HG02763 (cell line): ENCODE results near the gene SPEM1.
A peak's percentile ranks its signal among the peaks of the same experiment; 100 is the strongest.

ENCODE experiments used
- ATAC-seq: cut with Tn5 transposase; IDR thresholded peaks from one replicate; pipeline ENCODE4 v1.9.1; 2021; ENCODE audit warnings: mild to moderate bottlenecking, moderate library complexity; ENCODE audit not compliant: unreplicated experiment

SPEM1 gene

DNA sequence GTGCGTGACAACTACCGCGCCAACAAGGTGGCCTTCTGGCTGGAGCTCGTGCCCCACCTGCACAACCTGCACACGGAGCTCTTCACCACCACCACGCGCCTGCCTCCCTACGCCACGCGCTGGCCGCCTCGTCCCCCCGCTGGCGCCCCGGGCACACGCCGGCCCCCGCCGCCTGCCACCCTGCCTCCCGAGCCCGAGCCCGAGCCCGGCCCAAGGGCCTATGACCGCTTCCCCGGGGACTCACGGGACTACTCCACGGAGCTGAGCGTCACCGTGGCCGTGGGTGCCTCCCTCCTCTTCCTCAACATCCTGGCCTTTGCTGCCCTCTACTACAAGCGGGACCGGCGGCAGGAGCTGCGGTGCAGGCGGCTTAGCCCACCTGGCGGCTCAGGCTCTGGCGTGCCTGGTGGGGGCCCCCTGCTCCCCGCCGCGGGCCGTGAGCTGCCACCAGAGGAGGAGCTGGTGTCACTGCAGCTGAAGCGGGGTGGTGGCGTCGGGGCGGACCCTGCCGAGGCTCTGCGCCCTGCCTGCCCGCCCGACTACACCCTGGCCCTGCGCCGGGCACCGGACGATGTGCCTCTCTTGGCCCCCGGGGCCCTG is 3.0 kb upstream of the SPEM1 start:
- no peak for ATAC-seq

GRCh38 chr17:7418472-7419152 is 1.5 kb upstream of the SPEM1 start:
- ATAC-seq, result no peak

DNA sequence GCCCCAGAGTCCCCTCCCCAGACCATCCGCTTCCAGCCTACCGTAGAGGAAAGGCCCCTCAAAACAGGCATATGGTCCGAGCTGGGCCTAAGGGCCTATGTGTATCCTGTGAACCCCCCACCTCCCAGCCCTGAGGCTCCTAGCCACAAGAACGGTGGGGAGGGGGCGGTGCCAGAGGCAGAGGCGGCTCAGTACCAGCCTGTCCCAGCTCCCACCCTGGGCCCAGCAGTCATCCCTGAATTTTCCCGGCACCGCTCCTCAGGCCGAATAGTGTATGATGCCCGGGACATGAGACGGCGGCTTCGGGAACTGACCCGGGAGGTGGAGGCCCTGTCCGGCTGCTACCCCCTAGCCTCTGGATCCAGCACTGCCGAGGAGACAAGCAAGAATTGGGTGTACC is 1.1 kb downstream of the SPEM1 start:
- no peak for ATAC-seq

DNA sequence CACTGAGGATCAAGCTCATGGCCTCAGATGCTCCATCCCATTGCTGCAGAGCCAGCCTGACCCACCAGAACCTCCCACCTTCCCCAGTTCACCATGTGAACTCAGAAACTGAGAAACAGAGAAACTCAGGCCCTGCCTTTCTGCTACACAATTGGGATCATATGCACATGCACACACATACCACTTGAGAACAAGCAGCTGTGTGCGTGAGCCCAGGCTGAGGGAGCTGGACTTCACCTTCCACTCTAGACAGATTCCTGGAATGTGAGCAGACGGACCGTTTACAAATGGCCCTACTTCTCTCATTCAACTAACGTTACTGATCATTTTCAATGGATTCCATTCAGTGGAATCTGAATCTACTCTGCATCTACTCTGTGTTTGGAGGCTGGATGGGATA is 3.6 kb downstream of the SPEM1 start:
- ATAC-seq, result no peak

GRCh38 chr17:7425316-7425715 is 5.2 kb downstream of the SPEM1 start, which contains the start of gene SPEM2:
Gene SPEM2, plus strand, starts transcription at chr17:7425616. Its CDS starts 73 bp downstream, at chr17:7425689.
- ATAC-seq, result no peak

DNA sequence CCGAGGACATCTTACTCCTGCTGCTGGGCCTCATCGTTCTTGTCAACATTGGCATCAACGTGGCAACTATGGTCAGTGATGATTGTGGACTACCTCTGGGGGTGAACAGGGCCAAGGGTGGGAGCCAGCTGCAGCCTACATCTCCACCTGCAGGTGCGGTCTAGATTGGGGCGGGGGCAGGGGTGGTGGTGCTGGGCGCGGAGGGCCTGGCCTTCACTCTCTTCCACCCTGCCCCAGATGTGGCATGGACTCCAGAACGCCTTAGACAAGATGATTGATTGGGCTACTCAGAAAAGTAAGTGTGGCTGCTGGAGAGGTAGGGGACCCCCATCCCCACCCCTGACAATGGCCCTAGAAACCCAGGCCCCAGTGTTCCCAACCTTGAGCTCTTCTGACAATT is 5.6 kb downstream of the SPEM1 start:
- no peak for ATAC-seq

GRCh38 chr17:7426203-7426863 is 6.2 kb downstream of the SPEM1 start:
- no peak for ATAC-seq

DNA sequence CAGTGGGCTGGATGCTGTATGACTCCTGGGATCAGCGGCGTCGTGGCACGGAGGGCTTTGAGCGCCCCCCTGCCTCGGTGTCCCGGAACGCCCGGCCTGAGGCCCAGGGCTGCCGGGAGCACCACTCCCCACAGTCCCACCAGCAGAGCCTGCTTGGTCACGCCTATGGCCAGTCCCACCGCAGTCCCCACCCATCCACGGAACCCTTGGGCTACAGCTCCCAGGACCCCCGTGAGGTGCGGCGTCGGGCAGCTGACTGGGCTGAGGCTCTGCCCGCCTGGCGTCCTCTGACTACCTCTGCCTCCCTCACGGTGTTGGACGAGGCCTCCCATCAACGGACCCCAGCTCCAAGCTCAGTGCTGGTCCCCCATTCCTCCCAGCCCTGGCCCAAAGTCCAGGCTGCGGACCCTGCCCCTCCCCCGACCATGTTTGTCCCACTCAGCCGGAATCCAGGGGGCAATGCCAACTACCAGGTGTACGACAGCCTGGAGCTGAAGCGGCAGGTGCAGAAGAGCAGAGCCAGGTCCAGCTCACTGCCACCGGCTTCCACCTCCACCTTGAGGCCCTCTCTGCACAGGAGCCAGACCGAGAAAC is 6.9 kb downstream of the SPEM1 start:
- ATAC-seq, result no peak

DNA sequence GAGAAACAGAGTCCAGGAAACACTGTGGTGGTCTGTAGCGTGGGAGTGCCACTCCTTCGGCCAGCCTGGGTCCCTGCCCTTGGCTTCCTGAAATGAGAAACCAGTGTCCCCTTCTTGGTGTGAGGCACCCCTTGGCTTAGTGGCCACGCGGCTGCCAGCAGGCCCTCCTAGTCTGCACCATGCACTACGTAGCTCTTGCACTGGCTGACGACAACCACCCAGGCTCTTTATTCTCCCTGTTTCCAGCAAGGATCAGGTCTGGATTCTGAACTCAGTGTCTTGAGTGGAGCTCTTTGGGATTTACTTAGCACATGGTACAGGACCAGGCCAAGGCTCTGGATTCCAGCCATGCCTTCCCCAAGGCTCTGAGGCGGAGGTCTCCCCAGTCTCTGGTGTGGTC is 7.4 kb downstream of the SPEM1 start:
- no peak for ATAC-seq

DNA sequence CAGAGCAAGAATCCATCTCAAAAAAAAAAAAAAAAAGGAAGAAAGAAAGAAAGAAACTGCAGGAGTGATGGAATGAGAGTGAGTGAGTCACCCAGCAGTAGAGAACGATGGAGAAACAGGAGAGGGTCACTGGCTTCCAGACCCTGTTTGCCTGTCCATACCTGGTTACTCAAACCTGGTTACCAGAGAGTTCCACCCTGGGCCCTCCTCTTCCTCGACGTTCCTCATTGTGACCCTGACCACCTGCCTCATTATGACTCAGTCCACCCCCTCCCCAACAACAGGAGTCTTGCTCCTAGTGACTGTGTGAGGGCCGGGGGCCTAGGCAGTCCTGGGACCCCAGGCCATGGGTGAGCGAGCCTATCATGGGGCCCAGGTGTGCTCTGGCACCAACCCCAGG is 8.4 kb downstream of the SPEM1 start, which contains the start of gene SPEM3:
SPEM3 (plus strand) TSS at position 301 of the 400 bp plus-strand sequence; CDS start at position 347, 46 bp downstream.
- ATAC-seq, result no peak

DNA sequence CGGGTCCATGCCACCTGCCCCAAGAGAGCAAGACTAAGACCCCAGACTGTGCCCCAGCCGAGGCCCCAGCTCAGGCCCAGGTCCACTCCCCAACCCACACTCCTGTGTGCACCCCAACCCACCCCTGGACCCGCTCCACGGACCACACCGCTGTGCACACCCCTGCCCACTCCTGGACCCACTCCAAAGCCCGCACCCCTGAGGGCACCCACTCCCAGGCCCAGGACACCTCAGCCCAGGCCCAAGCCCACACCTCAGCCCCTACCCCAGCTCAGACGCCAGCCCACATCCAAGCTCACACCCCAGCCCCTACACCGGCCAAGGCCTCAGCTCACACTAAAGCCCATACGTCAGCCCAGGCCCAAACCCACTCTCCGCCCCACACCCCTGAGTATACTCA is 9.6 kb downstream of the SPEM1 start:
- no peak for ATAC-seq

GRCh38 chr17:7431231-7431630 is 11.1 kb downstream of the SPEM1 start:
- ATAC-seq, result no peak

GRCh38 chr17:7432296-7432695 is 12.2 kb downstream of the SPEM1 start:
- ATAC-seq, result no peak

DNA sequence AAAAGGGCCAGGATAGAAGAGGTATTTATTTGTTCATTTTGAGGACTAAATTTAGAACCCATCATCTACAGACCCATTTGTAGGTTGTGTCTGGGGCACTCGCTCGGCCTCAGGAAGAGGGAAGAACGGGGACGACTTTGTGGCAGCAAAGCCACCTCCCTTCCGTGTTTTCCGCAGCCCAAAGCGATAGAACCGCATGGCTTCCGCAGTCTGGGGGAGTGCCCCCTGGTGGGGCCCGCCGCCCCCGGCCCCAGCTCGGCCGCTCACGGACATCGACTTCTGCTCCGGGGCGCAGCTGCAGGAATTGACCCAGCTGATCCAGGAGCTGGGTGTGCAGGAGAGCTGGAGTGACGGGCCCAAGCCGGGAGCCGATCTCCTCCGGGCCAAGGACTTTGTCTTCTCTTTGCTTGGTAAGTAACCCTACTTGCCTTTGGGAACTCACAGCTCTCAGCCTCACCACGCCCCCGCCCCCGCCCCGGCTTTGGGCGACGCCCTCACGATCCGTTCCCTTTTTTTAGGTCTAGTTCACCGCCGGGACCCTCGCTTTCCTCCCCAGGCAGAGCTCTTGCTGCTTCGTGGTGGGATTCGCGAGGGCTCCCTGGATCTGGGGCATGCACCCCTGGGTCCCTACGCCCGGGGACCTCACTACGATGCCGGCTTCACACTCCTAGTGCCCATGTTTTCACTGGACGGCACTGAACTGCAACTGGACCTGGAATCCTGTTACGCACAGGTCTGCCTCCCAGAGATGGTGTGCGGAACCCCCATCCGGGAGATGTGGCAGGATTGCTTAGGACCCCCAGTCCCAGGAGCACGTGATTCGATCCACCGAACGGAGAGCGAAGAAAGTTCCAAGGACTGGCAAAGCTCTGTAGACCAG is 15.8 kb downstream of the SPEM1 start:
- ATAC-seq, result peak; percentile 26

DNA sequence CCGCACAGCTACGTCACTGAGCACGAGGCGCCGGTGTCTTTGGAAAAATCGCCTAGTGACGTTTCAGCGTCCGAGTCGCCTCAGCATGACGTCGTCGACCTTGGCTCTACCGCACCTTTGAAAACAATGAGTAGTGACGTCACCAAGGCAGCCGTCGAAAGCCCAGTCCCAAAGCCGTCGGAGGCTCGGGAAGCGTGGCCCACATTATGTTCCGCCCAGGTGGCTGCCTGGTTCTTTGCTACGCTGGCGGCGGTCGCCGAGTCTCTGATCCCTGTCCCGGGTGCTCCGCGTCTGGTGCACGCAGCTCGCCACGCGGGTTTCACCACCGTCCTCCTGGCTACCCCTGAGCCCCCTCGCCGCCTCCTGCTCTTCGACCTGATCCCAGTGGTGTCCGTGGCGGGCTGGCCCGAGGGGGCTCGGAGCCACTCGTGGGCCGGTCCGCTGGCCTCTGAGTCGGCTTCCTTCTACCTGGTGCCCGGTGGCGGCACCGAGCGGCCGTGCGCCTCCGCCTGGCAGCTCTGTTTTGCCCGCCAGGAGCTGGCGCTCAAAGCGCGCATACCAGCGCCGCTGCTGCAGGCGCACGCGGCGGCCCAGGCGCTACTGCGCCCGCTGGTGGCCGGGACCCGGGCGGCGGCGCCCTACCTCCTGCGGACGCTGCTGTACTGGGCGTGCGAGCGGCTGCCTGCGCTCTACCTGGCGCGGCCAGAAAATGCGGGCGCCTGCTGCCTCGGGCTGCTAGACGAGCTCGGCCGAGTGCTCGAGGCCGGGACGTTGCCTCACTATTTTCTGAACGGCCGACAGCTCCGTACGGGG is 16.6 kb downstream of the SPEM1 start:
- ATAC-seq, result no peak

GRCh38 chr17:7437369-7437863 is 17.3 kb downstream of the SPEM1 start:
- ATAC-seq, result no peak

- no peak for ATAC-seq
These were observed 18.0 kb downstream of the SPEM1 start for GRCh38 chr17:7437950-7438614.

DNA sequence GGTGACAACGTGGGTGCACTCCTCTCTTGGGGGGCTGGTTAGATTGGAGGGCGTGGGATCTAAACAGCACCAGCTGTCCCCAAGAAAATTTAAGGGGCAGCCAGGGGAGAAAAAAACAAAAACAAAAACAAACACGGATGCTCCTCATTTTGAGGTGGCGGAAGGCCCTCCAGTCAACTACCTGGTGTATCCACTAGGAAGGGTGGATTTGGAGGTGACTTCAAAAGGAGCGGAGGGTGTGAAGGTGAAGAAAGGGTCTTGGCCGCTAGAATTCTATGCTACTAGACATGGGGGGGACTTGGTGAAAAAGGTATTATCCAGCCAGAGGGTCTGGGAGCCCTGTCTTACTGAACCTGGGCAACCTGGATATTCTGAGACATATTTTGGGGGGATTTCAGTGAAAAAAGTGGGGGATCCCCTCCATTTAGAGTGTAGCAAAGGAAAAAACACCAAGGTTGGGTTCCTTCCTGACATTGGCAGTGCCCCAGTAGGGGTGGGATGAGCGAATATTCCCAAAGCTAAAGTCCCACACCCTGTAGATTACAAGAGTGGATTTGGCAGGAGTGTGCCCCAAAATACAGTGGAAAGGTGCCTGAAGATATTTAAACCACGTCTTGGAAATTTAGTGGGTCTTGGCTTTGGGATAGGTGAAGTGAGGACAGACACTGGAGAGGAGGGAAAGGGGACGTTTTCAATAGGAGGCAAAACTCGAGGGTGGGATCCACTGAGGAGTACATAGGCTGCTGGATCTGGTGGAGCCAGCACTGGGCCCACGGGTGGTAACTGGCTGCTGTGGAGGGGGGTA is 18.7 kb downstream of the SPEM1 start:
- no peak for ATAC-seq
